Brain microvascular endothelial cell (primary cell): ENCODE data around the gene CCDC33.

Source experiments
- DNase-seq: peaks from one replicate; pipeline ENCODE4 v3.0.0-alpha.2; 2020
- H3K27ac ChIP-seq: fragments of 250-450 bp; sonication (Bioruptor Pico); 2 replicates; pipeline ENCODE4 v1.5.1; 2020; ENCODE audit warnings: mild to moderate bottlenecking, moderate library complexity
- H3K27me3 ChIP-seq: fragments of 250-450 bp; sonication (Bioruptor Pico); replicated peaks from 2 replicates; pipeline ENCODE4 v1.5.1; 2020; ENCODE audit warnings: mild to moderate bottlenecking
- H3K36me3 ChIP-seq: fragments of 250-450 bp; sonication (Bioruptor Pico); replicated peaks from 2 replicates; pipeline ENCODE4 v1.5.1; 2020; ENCODE audit warnings: mild to moderate bottlenecking
- H3K4me3 ChIP-seq: 2 replicates; pipeline ENCODE4 v1.5.1; 2011; ENCODE audit warnings: low read depth, mild to moderate bottlenecking, control low read depth, low read length, moderate library complexity
- CTCF ChIP-seq: IDR thresholded peaks from 2 replicates; pipeline ENCODE4 v1.5.1; 2011; ENCODE audit warnings: low read depth, mild to moderate bottlenecking, moderate library complexity, low read length, control low read depth, inconsistent platforms; ENCODE audit errors: missing control alignments
- in situ Hi-C: cut with HindIII; loops from 2 replicates; pipeline ENCODE4 v1.10.0; 2017; ENCODE audit warnings: low sequenced_read_pairs, low pct_ligation_motif_present

CCDC33 gene

GRCh38 chr15:74228723-74229081 is 7.4 kb upstream of the CCDC33 start:
- Histone ChIP-seq H3K27ac (no peak overlapping the region), H3K36me3 (no peaks in the 10 kb centered on the region), H3K27me3 (no peaks in the 10 kb centered on the region), H3K4me3 (no peak overlapping the region)
- no peak for DNase-seq
- TF ChIP-seq CTCF: no peak
- in situ Hi-C loops: no loop called here

- Histone ChIP-seq H3K27me3 (no peaks in the 10 kb centered on the region), H3K36me3 (no peaks in the 10 kb centered on the region), H3K4me3 (no peak overlapping the region), H3K27ac (no peak overlapping the region)
- no peak for DNase-seq
- in situ Hi-C loops: no loop called here
- no peak for TF ChIP-seq CTCF
Measured at GRCh38 chr15:74229686-74230085, 6.4 kb upstream of the CCDC33 start.

GRCh38 chr15:74231475-74231874 is 4.7 kb upstream of the CCDC33 start:
- no peaks in the 10 kb centered on the region for H3K36me3 ChIP-seq
- no peak for TF ChIP-seq CTCF

GRCh38 chr15:74233373-74233772 is 2.8 kb upstream of the CCDC33 start:
- no peak for DNase-seq
- no peaks in the 10 kb centered on the region for H3K27me3 ChIP-seq
- H3K36me3 ChIP-seq: no peaks in the 10 kb centered on the region
- H3K27ac ChIP-seq: no peak overlapping the region
- H3K4me3 ChIP-seq: no peak overlapping the region
- no peak for TF ChIP-seq CTCF
- in situ Hi-C loops: no loop called here

More at GRCh38 chr15:74231475-74231874, 4.7 kb upstream of the CCDC33 start:
- H3K27ac ChIP-seq: no peak overlapping the region
- in situ Hi-C loops: no loop called here
- no peaks in the 10 kb centered on the region for H3K27me3 ChIP-seq
- H3K4me3 ChIP-seq: no peak overlapping the region
- DNase-seq: no peak

- in situ Hi-C loops: no loop called here
- Histone ChIP-seq H3K27me3 (no peaks in the 10 kb centered on the region), H3K4me3 (no peak overlapping the region)
Measured at GRCh38 chr15:74233851-74234597, 2.1 kb upstream of the CCDC33 start.

More at GRCh38 chr15:74233851-74234597, 2.1 kb upstream of the CCDC33 start:
- Histone ChIP-seq H3K27ac (no peak overlapping the region), H3K36me3 (no peaks in the 10 kb centered on the region)
- no peak for TF ChIP-seq CTCF
- DNase-seq: no peak
